Upper lobe of left lung (tissue), 6 donors: ENCODE measurements around the gene LARGE1. TPM values are rescaled to one million over a fixed set of nuclear protein-coding genes. Genes with fewer than 3 reads are reported as not detected.

Experiments used
- ATAC-seq, 2 donors: fragments of 200-7000 bp; cut with Tn5 transposase; one replicate each; pipeline ENCODE4 v1.9.1; 2022; ENCODE audit warnings: mild to moderate bottlenecking in 2 of 2, moderate library complexity in 2 of 2; ENCODE audit not compliant: low FRiP score in 2 of 2
- DNase-seq, 2 donors: peaks; one replicate each; pipeline ENCODE4 v3.0.0-alpha.2; 2019 to 2020
- H3K27ac ChIP-seq, 4 donors: fragments of 200-600 bp; sonication (generic); one replicate each; pipeline ENCODE4 v1.5.1; 2016 to 2019
- H3K27me3 ChIP-seq, 4 donors: fragments of 200-600 bp; sonication (generic); one replicate each; pipeline ENCODE4 v1.5.1; 2017 to 2019
- H3K36me3 ChIP-seq, 4 donors: fragments of 200-600 bp; sonication (generic); one replicate each; pipeline ENCODE4 v1.5.1; 2016 to 2019
- H3K4me1 ChIP-seq, 4 donors: fragments of 200-600 bp; sonication (generic); one replicate each; pipeline ENCODE4 v1.5.1; 2018 to 2019
- H3K4me3 ChIP-seq, 4 donors: fragments of 200-600 bp; sonication (generic); one replicate each; pipeline ENCODE4 v1.5.1; 2017 to 2019; ENCODE audit warnings: mild to moderate bottlenecking in 2 of 4, moderate library complexity in 1 of 4
- H3K9me3 ChIP-seq, 4 donors: fragments of 200-600 bp; sonication (generic); one replicate each; pipeline ENCODE4 v1.5.1; 2018 to 2019
- EP300 ChIP-seq, 4 donors: sonication (generic); formaldehyde crosslinking; IDR thresholded peaks; one replicate each; pipeline ENCODE4 v1.5.1; 2017; ENCODE audit warnings: antibody characterized with exemption in 4 of 4, control low read depth in 2 of 4
- POLR2A ChIP-seq, 4 donors: fragments of 450-650 bp; IDR thresholded peaks; one replicate each; pipeline ENCODE4 v1.5.1; 2016 to 2017; ENCODE audit warnings: antibody characterized with exemption in 4 of 4, mild to moderate bottlenecking in 2 of 4
- POLR2AphosphoS5 ChIP-seq, 2 donors: sonication (generic); formaldehyde crosslinking; IDR thresholded peaks; one replicate each; pipeline ENCODE4 v1.5.1; 2017; ENCODE audit warnings: antibody characterized with exemption in 2 of 2
- WGBS, 2 donors: methylation state at CpG; one replicate each; pipeline ENCODE4 v1.1.5; 2017 to 2018; 5-methylcytosine and 5-hydroxymethylcytosine counted together
- total RNA-seq, 6 donors: library from RNA; depleted of rRNA in 4 of 6; stranded (reverse); fragments of >200 nt in 4 of 6; gene quantifications; one replicate each; pipeline versions ENCODE4 v1.1.0 to v1.2.1, GENCODE V29; 2016 to 2021
- TF ChIP-seq, protein P1 (sequence below), 6 experiments: fragments of 450-650 bp in 4 of 6; fragments of 200-600 bp in 2 of 6; sonication (generic) in 2 of 6; IDR thresholded peaks; one replicate each; pipeline ENCODE4 v1.5.1; 2016 to 2019; ENCODE audit warnings: antibody characterized with exemption in 6 of 6
- donor health status: DM: no; HTN: no; CAD: no; lungs with moderate emphysema.
- donor health status: DM: no; HTN: yes; CAD: no; lungs with severe emphysema.

Gene LARGE1
- total RNA-seq, 6 donors from 2014 or later, result 14.0 to 56.6 (median 25.3) TPM

DNA sequence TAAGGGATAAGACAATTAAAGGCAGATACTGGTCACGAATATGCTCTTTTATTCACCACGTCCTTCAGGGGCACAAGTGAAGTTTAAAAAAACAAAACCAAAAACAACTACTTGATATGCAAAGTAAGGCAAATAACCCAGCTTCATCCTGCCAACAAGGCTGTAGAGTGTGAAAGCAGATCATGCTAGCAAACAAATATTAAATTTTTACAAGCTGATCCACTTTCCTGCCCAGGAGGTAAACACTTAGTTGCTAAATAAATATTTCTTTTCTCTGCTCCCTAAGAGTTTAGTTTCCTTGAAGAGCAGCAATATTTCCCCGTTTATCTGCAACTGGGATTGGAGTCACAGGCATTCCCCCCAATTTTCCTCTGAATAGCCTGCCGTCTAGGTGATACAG, 300.2 kb downstream of the LARGE1 start:
- ATAC-seq, result no peak
- TF ChIP-seq POLR2AphosphoS5 (IDR thresholded peaks at IDR 0.05) (no peak), POLR2A (IDR thresholded peaks at IDR 0.05) (no peak), EP300 (IDR thresholded peaks at IDR 0.05) (no peak)
- TF ChIP-seq, protein P1, sequence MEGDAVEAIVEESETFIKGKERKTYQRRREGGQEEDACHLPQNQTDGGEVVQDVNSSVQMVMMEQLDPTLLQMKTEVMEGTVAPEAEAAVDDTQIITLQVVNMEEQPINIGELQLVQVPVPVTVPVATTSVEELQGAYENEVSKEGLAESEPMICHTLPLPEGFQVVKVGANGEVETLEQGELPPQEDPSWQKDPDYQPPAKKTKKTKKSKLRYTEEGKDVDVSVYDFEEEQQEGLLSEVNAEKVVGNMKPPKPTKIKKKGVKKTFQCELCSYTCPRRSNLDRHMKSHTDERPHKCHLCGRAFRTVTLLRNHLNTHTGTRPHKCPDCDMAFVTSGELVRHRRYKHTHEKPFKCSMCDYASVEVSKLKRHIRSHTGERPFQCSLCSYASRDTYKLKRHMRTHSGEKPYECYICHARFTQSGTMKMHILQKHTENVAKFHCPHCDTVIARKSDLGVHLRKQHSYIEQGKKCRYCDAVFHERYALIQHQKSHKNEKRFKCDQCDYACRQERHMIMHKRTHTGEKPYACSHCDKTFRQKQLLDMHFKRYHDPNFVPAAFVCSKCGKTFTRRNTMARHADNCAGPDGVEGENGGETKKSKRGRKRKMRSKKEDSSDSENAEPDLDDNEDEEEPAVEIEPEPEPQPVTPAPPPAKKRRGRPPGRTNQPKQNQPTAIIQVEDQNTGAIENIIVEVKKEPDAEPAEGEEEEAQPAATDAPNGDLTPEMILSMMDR (IDR thresholded peaks at IDR 0.05), result no peak
- H3K27me3 ChIP-seq, result no peaks in the 10 kb centered on the region
- no peak overlapping the region for H3K4me3 ChIP-seq
- H3K27ac ChIP-seq, result no peak overlapping the region
- H3K36me3 ChIP-seq, result no peaks in the 10 kb centered on the region
- 64 to 75% methylated on average over 4 of the region's 4 CpGs for WGBS, 2 donors
- DNase-seq, result no peak
- H3K9me3 ChIP-seq, result no peaks in the 10 kb centered on the region
- peaks cover 0 to 3% (median 0%) of the 10 kb centered on the region in 4 donors for H3K4me1 ChIP-seq

DNA sequence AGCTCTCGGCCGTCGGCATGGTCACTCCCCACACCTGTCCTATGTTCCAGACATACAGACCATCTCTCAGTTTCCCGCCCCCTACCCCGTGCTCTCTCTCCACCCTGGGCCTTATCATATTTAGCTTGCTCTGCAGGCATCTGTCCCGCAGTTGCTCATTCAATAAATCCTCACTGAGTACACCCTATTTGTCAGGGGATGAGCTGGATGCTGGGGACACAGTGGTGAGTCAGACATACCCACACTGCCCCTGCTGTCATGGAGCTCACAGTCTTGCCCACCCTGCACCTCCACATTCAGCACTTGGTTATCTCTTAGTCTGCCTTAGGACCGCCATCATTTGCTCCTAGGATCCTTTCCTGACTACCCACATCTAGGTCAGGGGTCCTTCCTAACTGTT, 313.8 kb downstream of the LARGE1 start:
- H3K4me1 ChIP-seq, result peaks cover 0 to 4% (median 0%) of the 10 kb centered on the region in 4 donors
- H3K27me3 ChIP-seq, result no peaks in the 10 kb centered on the region
- WGBS, 2 donors, result 95% methylated on average over 7 of the region's 7 CpGs
- H3K9me3 ChIP-seq, result no peaks in the 10 kb centered on the region
- no peak for DNase-seq
- no peak for ATAC-seq
- TF ChIP-seq POLR2AphosphoS5 (IDR thresholded peaks at IDR 0.05), result no peak
- no peak overlapping the region for H3K27ac ChIP-seq
- H3K36me3 ChIP-seq, result peaks cover 0 to 5% (median 0%) of the 10 kb centered on the region in 4 donors
- no peak overlapping the region for H3K4me3 ChIP-seq

- ATAC-seq, result no peak
- no peak overlapping the region for H3K4me3 ChIP-seq
- 60 to 72% methylated on average over 11 of the region's 11 CpGs for WGBS, 2 donors
- H3K27ac ChIP-seq, result no peak overlapping the region
- no peak for DNase-seq
- peaks cover 0 to 4% (median 0%) of the 10 kb centered on the region in 4 donors for H3K4me1 ChIP-seq
- H3K9me3 ChIP-seq, result no peaks in the 10 kb centered on the region
- peak in 2 of 4 donors; percentile 55 to 78 for TF ChIP-seq EP300 (IDR thresholded peaks at IDR 0.05)
- no peak for TF ChIP-seq POLR2AphosphoS5 (IDR thresholded peaks at IDR 0.05)
- peaks cover 0 to 5% (median 0%) of the 10 kb centered on the region in 4 donors for H3K36me3 ChIP-seq
- no peaks in the 10 kb centered on the region for H3K27me3 ChIP-seq
Measured at GRCh38 chr22:33605666-33606065, 314.6 kb downstream of the LARGE1 start.

DNA sequence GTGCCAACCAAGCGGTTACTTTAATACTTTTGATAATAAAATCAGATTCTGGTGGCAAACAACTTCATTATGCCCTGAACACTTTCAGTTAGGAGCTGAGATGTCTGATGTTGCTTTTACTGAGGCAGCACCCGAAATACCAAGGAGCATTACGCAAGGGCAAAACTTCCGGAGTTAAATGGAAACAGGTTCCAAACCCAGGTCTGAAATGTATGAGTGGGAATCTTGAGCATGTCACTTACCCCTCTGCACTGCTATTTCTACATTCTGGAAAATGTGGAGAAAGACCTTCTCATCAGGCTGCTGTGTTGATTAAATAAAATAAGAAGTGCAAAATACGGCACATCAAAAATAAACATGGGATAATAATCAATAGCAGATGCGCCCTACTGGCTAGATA, 315.1 kb downstream of the LARGE1 start:
- WGBS, 2 donors, result 80 to 85% methylated on average over 6 of the region's 6 CpGs

GRCh38 chr22:33601062-33601461, 319.2 kb downstream of the LARGE1 start:
- Histone ChIP-seq H3K4me1 (peaks cover 0 to 4% (median 0%) of the 10 kb centered on the region in 4 donors), H3K4me3 (no peak overlapping the region), H3K27me3 (no peaks in the 10 kb centered on the region), H3K9me3 (no peaks in the 10 kb centered on the region), H3K36me3 (peaks cover 0 to 5% (median 0%) of the 10 kb centered on the region in 4 donors), H3K27ac (no peak overlapping the region)
- DNase-seq, result no peak
- ATAC-seq, result no peak
- no peak for TF ChIP-seq EP300 (IDR thresholded peaks at IDR 0.05)
- no peak for TF ChIP-seq POLR2AphosphoS5 (IDR thresholded peaks at IDR 0.05)
- no peak for TF ChIP-seq POLR2A (IDR thresholded peaks at IDR 0.05)
- TF ChIP-seq, protein P1 (IDR thresholded peaks at IDR 0.05), result no peak
- WGBS, 2 donors, result 88 to 100% methylated on average over 2 of the region's 2 CpGs

More for the DNA sequence above, 315.1 kb downstream of the LARGE1 start:
- H3K27me3 ChIP-seq, result no peaks in the 10 kb centered on the region
- no peak overlapping the region for H3K27ac ChIP-seq
- H3K4me1 ChIP-seq, result peaks cover 0 to 4% (median 0%) of the 10 kb centered on the region in 4 donors
- no peaks in the 10 kb centered on the region for H3K9me3 ChIP-seq
- no peak overlapping the region for H3K4me3 ChIP-seq
- DNase-seq (no peak), ATAC-seq (no peak)
- peaks cover 0 to 5% (median 0%) of the 10 kb centered on the region in 4 donors for H3K36me3 ChIP-seq
- TF ChIP-seq, protein P1 (IDR thresholded peaks at IDR 0.05), result no peak
- TF ChIP-seq POLR2A (IDR thresholded peaks at IDR 0.05) (no peak), POLR2AphosphoS5 (IDR thresholded peaks at IDR 0.05) (no peak), EP300 (IDR thresholded peaks at IDR 0.05) (no peak)

GRCh38 chr22:33600595-33600994, 319.7 kb downstream of the LARGE1 start:
- ATAC-seq, result no peak
- 89 to 98% methylated on average over 12 of the region's 12 CpGs for whole genome bisulfite sequencing, 2 donors

More at GRCh38 chr22:33600595-33600994, 319.7 kb downstream of the LARGE1 start:
- Histone ChIP-seq H3K27ac (no peak overlapping the region), H3K27me3 (no peaks in the 10 kb centered on the region), H3K4me1 (peaks cover 0 to under 1% (median 0%) of the 10 kb centered on the region in 4 donors), H3K36me3 (peaks cover 0 to 5% (median 0%) of the 10 kb centered on the region in 4 donors), H3K4me3 (no peak overlapping the region), H3K9me3 (no peaks in the 10 kb centered on the region)
- TF ChIP-seq, protein P1 (IDR thresholded peaks at IDR 0.05), result no peak
- no peak for TF ChIP-seq POLR2AphosphoS5 (IDR thresholded peaks at IDR 0.05)
- no peak for TF ChIP-seq POLR2A (IDR thresholded peaks at IDR 0.05)
- TF ChIP-seq EP300 (IDR thresholded peaks at IDR 0.05), result no peak
- no peak for DNase-seq
